NCI-H2171 (cell line): Measurements from ENCODE around the gene IL17RB.
A peak's percentile ranks its signal among the peaks of the same experiment; 100 is the strongest.

Source experiments
- DNase-seq: peaks from one replicate; lab custom pipeline; 2025; lab: John Stamatoyannopoulos, UW

IL17RB gene

DNA sequence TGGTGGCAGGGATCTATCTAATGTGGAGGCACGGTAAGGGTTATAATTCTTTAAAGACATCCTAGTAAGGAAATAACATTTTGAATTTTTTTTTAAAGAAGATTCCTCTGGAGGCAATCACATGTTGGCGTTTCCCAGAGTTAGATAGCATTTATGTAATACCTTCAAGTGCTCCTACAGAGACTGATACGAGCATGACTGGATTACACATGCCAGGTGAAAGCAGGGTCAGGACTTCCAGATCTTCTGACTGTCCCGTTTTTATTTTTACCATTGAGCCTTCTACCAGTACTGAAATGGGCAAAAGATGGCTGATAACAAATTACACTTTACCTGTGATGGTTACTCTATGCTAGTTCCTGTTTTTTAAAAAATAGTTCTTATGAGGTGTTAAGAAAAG lies 13.8 kb downstream of the IL17RB start:
- DNase-seq: no peak

DNA sequence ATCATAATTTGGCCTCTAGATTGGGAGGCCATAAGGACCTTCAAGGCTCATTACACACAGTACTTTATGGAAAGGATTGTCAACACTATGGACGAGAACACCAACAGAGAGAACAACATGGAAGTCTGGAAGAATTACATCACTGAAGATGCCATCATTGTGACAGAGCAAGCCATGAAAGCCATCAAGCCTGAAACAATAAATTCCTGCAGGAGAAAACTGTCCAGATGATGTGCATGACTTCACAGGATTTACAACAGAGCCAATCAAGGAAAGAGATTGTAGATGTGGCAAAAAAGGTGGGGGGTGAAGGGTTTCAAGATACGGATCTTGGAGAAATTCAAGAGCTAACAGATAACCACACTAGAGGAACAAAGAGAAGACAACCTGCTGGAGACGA lies 15.9 kb downstream of the IL17RB start:
- no peak for DNase-seq

DNA sequence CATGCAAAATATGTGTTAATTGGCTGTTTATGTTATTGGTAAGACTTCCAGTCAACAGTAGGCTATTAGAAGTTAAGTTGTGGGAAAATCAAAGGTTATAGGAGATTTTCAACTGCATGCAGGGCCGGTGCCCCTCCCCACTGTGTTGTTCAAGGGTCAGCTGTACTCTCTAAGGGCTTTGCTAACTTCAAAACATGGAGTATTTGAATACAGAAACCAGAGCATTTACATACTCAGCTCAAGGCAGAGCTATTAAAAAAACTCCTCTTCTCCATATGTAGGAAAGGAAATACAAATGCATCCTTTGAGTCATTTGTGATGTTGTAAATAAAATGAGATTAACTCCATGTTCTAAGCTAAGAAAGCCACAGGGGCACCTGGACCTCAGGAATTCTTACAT lies 16.8 kb downstream of the IL17RB start:
- DNase-seq: no peak

DNA sequence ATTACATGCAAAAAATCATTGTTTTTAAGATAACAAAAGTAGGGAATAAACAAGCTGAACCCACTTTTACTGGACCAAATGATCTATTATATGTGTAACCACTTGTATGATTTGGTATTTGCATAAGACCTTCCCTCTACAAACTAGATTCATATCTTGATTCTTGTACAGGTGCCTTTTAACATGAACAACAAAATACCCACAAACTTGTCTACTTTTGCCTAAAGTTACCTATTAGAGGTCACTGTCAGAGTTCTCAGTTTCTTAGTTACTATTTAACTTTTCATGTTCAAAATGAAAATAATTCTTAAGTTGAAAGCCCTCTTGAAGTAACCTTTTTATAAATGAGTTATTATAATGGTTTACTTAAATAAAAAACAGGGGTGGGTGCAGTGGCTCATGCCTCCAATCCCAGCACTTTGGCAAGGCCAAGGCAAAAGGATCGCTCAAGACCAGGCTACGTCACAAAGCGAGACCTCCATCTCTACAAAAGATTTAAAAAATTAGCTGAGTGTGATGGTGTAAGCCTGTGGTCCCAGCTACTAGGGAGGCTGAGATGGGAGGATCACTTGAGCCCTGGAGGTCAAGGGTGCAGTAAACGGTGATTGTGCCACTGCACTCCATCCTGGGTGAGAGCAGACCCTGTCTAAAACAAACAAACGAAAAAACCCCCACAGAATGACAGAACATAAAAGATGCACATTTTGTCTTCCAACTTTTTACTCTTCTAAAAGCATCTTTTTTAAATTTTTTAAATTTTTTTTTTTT lies 19.5 kb downstream of the IL17RB start:
- DNase-seq: no peak

DNA sequence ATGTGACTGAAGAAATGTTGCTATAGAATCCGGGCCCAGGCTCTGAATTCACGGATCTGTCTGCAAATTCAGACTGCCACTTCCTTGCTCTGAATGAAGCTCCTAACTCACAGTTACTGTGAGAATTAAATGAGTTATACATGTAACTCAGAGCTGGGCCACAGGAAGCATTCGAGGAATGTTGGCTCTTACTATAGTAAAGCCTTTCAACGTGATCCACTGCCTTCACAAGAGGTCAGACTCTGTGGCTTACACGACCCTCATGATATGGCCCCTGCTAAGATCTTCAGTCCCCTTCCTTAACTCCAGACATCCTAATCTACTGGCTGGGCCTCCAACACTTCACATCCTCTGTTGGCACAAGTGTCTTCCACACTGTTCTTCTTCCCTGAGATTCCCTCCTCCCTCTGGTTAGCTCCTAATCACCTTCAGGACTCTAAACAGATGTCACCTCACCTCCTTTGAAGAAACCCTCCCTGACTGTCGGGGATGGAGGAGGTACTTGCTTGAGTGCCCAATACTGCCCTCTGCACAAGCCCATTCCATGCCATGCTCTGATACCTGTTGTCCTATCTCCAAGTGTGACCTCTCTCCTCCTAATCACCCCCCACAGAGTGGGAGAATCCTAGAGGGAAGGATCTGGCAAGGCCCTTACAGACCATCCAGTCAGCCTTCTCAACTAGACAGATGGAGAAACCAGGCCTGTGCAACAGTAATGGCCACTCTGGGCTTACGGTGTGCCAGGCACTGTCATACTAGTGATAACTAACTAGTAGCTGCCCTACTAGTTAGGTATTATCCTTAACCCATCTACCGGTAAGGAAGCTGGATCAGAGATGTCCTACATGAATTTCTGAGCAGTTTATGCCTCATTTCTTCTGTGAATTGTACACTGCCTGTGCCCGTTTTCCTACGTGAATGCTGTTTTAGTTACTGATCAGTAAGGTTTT lies 34.3 kb downstream of the IL17RB start:
- no peak for DNase-seq

DNA sequence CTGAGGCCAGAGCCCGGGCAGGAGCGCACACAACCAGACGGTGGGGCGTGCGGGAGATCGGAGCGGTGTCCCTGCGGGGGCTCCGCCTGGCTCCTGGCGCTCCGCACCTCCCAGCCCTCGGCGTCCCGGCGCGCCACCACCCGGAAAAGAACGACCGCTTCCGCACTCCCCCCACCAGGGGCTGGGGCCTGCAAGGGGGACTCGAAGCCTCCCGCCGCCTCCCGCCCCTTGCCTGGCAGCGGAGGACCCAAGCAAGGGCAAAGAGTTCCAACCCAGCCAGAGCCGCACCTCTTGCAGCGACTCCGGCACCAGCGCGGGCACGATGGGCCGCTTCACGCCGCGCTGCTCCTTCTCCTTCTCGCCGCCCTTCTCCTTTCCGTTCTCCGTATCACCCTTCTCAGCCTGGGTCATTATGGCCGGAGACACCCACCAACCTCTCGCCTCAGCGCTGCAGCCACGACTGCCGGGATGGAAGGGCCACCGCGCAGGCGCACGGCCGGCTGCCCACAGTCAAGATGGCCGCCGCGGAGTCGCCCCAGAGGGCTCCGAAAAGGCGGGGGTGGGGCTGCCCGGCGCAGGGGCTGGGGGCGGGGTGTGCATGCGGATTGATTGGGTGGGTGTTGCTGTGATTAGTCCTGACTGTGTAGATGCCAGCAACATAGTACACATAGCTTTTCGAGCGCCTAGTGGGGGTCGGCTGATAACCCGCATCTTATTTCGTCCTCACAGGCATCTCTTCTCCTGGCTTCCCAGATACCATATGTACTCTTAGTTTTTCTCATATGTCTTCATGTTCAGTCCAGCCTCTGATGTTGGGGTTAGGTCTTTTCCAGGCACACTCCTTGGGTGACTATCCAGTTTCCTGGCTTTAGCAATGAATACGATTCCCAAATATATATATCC lies 35.6 kb downstream of the IL17RB start, which contains the start of gene ACTR8:
ACTR8 (minus strand) TSS at position 462 of the 903 bp plus-strand sequence; CDS start at position 411, 51 bp downstream.
- DNase-seq: peak; percentile 61

DNA sequence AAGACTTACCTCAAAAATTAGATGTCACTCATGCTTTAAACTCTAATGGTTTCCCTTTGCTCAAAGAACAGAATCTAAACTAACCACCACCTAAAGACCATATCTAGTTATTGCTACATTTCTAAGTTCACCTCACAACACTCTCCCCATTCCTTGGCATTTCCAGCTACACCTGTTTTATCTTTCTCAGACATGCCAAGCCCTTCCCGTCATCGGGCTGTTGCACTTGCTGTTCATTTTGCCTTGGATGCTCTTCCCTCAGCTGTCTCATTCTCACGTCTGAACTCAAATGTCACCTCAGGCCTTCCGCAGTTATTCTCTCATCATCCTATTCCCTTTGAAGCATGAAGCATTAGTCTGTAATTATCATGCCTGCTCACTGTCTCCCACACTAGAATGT lies 36.6 kb downstream of the IL17RB start:
- DNase-seq: no peak

DNA sequence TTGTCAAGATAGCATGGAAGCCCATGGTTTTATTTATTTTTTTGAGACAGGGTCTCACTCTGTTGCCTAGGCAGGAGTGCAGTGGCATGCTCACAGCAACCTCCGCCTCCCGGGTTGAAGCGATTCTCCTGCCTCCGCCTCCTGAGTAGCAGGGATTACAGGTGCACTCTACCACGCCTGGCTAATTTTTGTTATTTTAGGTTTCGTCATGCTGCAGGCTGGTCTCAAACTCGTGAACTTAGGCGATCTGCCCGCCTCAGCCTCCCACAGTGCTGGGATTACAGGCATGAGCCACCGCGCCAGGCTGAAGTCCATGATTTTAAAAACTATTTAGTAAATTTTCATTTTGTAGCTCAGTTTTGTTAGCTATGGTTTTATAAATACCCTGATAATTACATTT lies 38.3 kb downstream of the IL17RB start:
- no peak for DNase-seq

DNA sequence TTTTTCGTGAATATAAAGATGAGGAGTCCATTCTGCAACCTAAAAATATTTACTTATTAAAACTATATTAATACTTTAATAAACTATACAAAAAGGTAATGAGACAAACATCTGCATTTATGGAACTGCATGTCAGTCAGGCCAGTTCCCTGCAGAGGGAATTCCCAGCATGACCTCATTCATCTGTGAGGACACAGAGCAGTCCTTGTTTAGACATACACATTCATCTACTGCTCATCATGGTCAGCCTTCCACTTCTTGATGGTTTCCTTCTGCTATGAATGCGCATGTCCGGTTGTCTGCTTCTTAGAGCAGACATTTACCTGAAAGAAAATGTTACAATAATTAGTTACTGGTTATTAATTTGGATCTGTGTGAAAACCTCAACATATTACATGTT lies 38.9 kb downstream of the IL17RB start:
- no peak for DNase-seq

DNA sequence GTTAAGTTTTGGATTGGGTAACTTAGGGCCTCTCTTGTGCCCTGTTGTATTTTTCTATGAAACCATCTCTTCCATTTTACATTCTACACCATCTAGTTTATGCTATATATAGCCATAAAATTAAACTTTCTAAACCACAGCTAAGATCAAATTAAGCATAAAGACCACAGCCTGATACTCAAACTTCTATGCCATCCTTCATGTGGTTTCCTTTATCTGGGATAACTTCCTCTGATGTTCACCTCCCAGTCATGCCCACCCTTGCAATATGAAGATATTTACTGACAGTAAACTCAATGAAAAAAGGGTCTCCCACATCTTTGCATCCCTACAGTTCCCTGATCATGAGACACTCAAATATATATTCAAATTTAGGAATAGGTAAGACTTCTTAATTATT lies 41.1 kb downstream of the IL17RB start:
- DNase-seq: no peak

DNA sequence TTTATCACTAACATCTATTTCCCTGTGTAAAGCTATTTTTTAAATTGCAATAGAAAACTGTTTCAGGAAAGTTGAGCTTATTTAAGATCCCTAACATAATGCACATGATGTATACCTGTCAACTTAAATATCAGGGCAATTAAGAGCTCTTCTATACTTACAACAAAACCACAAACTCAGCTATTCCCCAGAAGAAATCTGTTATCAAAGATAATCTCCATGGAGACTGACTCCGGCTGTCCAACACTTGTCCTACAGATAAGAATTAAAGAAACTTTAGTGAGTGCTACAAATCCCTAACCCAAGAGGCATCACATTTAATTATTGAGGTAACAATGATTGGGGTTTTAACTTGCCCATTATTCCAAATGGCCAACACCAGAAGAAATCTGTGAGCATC lies 41.9 kb downstream of the IL17RB start:
- DNase-seq: no peak

DNA sequence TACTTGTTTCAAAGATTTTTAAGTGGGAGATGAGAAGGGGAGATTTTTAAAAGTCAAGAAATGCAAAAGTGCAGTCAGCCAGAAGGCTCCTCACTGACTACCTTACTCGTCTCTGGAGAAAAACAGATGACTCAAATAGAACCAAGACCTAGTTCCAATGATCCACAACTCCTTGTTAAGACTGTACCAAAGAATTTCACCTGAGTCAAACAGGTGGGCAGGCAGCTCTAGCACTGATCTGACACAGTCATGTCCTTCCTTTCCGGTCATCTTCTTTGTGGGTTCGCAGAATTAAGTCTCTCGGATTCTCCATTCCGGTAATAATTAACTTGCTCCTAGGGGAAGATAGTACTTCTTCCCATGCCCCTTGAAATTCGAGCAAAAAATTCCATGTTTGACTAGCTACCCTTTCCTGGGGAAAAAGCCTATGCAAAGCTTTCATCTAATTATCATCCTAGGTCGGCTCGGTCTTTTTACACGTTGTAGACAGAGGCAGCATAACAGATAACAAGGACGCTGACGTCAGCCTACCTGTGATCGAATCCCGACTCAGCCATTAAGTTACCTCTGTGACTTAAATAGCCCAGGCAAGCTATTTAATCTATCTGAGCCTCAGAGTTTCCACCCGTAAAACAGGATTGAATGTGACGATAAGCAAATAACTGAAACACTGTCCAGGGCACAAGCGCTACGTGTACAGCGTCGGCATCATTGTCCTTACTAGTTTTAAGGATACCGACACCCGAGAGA lies 44.5 kb downstream of the IL17RB start:
- DNase-seq: no peak

DNA sequence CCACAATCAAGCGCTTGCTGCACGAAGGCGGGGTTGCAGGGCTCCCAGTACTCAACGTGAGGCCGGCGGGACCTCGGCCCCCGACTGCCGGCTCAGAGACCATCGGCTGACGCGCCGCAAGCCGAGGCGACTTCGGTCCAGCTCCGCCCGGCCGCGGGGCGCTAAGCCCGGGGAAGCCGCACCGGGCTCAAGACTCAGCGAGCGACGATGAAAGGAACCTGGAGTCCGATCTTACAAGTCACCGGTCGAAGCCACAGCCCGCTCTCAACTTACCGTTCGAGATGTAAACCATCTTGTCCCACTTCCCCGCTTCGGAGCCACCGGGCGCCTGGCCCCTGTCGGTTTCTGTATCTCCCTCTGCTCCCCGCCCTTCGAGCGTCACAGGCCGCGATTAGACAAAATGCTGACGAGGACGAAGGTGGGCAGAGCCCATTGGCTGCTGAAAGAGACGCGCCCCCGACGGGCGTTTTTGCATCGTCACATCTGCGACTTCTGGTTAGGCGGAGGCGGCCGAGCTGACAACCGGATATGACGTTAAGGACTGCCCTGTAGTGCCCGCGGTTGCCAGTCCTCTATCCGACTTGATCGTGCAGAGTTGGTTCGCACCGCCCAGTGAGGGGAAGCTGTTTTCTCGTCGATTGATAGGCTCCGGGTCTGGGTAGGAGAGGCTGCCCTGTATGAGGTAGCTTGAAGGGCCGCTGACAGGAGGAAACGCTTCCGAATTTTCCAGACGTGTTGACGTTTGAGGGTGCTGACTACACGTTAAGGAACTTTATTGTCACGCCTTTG lies 45.3 kb downstream of the IL17RB start, which contains the start of gene SELENOK:
SELENOK (minus strand) TSS at position 363 of the 789 bp plus-strand sequence.
- DNase-seq: peak; percentile 93

DNA sequence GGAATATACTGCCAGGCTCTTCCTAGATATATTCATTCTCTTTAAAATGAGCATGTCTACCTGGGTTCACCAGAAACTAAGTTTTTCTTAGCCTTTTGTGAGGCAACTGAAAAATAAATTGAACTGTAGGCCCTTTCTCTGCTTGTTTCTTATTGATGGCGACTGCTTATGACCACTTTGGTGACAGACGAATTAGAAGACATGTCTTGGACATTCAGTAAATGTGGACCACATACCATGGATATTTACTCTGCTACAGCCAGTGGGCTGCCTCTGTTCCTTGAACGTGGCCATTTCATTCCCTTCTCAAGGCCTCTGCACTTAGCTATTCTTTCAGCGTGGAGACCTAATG lies 45.9 kb downstream of the IL17RB start:
- no peak for DNase-seq

DNA sequence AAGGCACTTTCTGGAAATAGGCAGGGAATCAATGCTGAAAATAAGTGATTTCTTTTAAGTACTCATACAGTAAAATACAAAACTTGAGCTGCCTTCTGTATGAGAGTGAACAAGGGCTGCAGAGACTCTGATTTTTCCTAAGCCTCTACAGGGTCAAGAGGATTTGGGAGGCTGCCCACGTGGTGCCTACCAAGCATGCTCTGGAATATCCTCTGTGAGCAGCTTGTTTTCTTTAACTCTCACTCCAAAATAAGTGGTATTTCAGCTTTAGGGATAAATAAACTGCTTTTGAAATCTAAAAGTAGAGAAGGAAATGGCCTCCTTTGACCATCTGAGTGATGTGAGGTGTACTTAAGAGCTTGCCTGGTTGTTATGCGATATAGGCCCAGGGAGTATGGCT lies 53.4 kb downstream of the IL17RB start:
- no peak for DNase-seq

DNA sequence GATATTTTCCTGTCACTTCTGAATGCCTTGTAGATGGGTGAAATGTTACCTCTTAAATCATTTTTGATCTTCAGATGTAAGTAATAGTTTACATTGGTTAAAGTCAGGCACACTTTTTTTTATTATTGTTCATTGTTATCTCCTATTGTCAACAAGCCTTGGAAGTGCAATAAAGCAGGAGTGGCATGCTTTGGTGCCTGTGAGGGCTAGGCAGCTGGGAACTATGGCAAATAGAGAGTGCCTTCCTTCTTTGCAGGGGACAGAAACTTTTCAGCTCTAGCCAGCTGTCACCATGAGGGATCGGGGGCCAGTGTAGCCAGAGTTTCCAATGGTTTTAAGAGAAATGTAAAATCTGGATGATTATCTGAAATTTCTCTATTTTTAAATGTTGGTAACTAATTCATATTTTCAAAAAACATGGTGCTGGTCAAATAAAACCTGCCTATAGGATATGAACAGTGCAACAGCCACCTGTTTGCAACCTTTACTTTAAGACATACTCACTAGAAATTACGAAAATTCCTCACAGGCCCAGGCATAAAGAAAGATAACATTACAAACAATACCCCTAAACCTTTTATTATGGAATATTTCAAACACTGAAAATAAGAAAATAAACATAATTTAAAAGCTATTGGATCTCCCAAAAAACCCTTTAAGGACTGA lies 54.4 kb downstream of the IL17RB start:
- DNase-seq: no peak

DNA sequence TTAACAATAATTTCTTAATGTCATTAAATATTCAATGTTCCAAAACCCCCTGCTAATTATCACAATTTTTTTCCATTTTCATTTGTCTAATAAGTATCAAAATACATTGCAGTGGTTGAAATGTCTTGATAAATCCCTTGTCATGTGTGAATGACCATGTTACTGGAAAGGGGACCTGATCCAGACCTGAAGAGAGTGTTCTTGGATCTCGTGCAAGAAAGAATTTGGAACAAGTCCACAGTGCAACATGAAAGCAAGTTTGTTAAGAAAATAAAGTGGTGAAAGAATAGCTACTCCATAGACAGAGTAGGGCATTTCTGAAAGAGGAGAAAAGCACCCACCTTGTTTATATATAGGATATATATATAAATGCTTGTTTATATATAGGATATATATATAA lies 55.7 kb downstream of the IL17RB start:
- no peak for DNase-seq

DNA sequence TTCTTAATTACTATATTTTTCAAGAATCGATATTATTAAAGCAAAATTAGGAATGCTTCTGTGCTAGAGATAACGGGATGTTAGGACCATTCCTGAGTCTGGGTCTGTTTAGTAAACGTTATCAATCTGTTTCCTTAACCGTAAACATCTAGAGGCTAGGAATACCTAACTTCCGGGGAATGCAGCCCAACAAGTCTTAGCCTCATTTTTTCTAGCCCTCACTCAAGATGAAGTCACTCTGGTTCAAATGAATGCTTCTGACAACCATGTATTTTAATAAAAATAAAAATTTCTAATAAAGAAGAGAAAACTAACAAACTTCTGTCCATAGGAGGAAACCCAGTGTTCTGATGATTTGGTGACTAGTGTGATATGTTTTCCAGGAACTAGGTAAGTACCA lies 56.3 kb downstream of the IL17RB start:
- no peak for DNase-seq

DNA sequence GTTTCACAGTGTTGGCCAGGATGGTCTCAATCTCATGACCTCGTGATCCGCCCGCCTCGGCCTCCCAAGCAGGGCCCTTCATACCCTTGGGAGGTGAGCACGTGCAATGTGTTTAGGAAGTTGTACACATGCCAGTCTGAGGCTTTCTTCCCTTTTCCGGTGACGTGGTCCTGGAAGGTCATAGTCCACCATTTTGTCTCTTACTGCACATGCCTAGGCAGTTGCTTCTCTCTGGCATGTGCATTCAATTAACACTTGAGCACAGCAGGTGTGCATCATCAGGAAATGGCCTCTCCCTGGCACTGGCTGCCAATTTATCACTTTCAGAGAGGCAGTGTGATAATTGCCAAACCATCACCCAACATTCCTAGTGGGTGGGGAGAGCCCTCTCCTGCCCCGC lies 67.0 kb downstream of the IL17RB start:
- DNase-seq: no peak
